ENCODE data around the gene PTPN21.
A peak's percentile ranks its signal among the peaks of the same experiment; 100 is the strongest.

Gene PTPN21

GRCh38 chr14:88554457-88555286, at the start of gene PTPN21:
TSS of gene PTPN21 (minus strand) at chr14:88555007. CDS start at chr14:88550417, 4,590 bp downstream.
- no peak for DNase-seq

GRCh38 chr14:88604212-88604611, 49.4 kb upstream of the PTPN21 start:
- DNase-seq, result no peak

GRCh38 chr14:88599761-88600439, 45.1 kb upstream of the PTPN21 start:
- DNase-seq, result no peak

- no peak for DNase-seq
Observed at GRCh38 chr14:88599326-88599725, 44.5 kb upstream of the PTPN21 start.

- DNase-seq, result no peak
Observed at GRCh38 chr14:88598097-88598675, 43.4 kb upstream of the PTPN21 start.

- DNase-seq, result no peak
Observed at GRCh38 chr14:88597601-88598000, 42.8 kb upstream of the PTPN21 start.

GRCh38 chr14:88597038-88597437, 42.2 kb upstream of the PTPN21 start:
- no peak for DNase-seq

GRCh38 chr14:88592031-88592430, 37.2 kb upstream of the PTPN21 start:
- no peak for DNase-seq

GRCh38 chr14:88590173-88590572, 35.4 kb upstream of the PTPN21 start:
- no peak for DNase-seq

GRCh38 chr14:88588081-88588480, 33.3 kb upstream of the PTPN21 start:
- DNase-seq, result no peak

- no peak for DNase-seq
Observed at GRCh38 chr14:88584451-88584850, 29.6 kb upstream of the PTPN21 start.

- DNase-seq, result no peak
Observed at GRCh38 chr14:88576222-88576621, 21.4 kb upstream of the PTPN21 start.

GRCh38 chr14:88572117-88572516, 17.3 kb upstream of the PTPN21 start:
- DNase-seq, result no peak

GRCh38 chr14:88568196-88568595, 13.4 kb upstream of the PTPN21 start:
- no peak for DNase-seq

GRCh38 chr14:88565427-88565826, 10.6 kb upstream of the PTPN21 start:
- DNase-seq, result no peak

- DNase-seq, result no peak
Observed at GRCh38 chr14:88563845-88564244, 9.0 kb upstream of the PTPN21 start.

GRCh38 chr14:88562831-88563686, 8.3 kb upstream of the PTPN21 start, which contains the start of gene ZC3H14:
TSS of gene ZC3H14 (plus strand) at chr14:88563037. CDS start at chr14:88563134, 97 bp downstream.
- DNase-seq, result peak; percentile 43

GRCh38 chr14:88562532-88562830, 7.7 kb upstream of the PTPN21 start:
- DNase-seq, result no peak

GRCh38 chr14:88559852-88560251, 5.0 kb upstream of the PTPN21 start:
- no peak for DNase-seq

GRCh38 chr14:88556581-88556980, 1.8 kb upstream of the PTPN21 start:
- no peak for DNase-seq

GRCh38 chr14:88553886-88554456, 836 bp downstream of the PTPN21 start:
- DNase-seq, result no peak

GRCh38 chr14:88552876-88553275, 1.9 kb downstream of the PTPN21 start:
- no peak for DNase-seq

GRCh38 chr14:88551980-88552431, 2.8 kb downstream of the PTPN21 start:
- DNase-seq, result no peak
